Endothelial cell of umbilical vein (primary cell): Measurements from ENCODE around the gene SEMA4C. TPM values are rescaled to one million over a fixed set of nuclear protein-coding genes. Genes with fewer than 3 reads are reported as not detected.

Source experiments
- BruUV-seq: library from RNA; stranded (reverse); fragments of 400-500 nt; replicated peaks from 2 replicates; lab custom pipeline; 2021; lab: Mats Ljungman, UMichigan
- CTCF ChIA-PET: fragments of 300-600, 350-600 bp; sonication (Branson Sonifier 250); formaldehyde crosslinking; loops from one replicate; lab custom pipeline; 2021; ENCODE audit warnings: antibody characterized with exemption, inconsistent platforms; lab: Charles Lee
- POLR2A ChIA-PET: fragments of 300-600, 350-600 bp; sonication (Branson Sonifier 250); formaldehyde crosslinking; loops from one replicate; lab custom pipeline; 2021; ENCODE audit warnings: antibody characterized with exemption, inconsistent platforms; lab: Charles Lee
- DNase-seq: peaks from one replicate; pipeline ENCODE4 v3.0.0-alpha.2; 2011; ENCODE audit warnings: low read depth, low spot score
- FAIRE-seq: peaks from 2 replicates; lab custom pipeline; 2011; peaks lifted over from hg19 to GRCh38; lab: Jason Lieb, UNC
- H2AFZ ChIP-seq: 2 replicates; pipeline ENCODE4 v1.6.0; 2012; ENCODE audit warnings: low read depth, low read length, control low read depth, inconsistent platforms
- H3K27ac ChIP-seq: 2 replicates; pipeline ENCODE4 v1.5.1; 2011; ENCODE audit warnings: low read depth, mild to moderate bottlenecking, control low read depth, low read length, moderate library complexity; ENCODE audit not compliant: insufficient read depth
- H3K27me3 ChIP-seq, 2 experiments: 2 replicates each; pipeline versions ENCODE4 v1.6.0 to v1.6.1; 2011; ENCODE audit warnings: low read length in 2 of 2, mixed read lengths in 1 of 2; ENCODE audit not compliant: control insufficient read depth in 2 of 2, insufficient read depth in 2 of 2
- H3K36me3 ChIP-seq, 2 experiments: 2 replicates in 1 of 2; 3 replicates in 1 of 2; pipeline ENCODE4 v1.5.1; 2011; ENCODE audit warnings: low read length in 2 of 2, mild to moderate bottlenecking in 1 of 2, moderate library complexity in 1 of 2; ENCODE audit not compliant: control insufficient read depth in 2 of 2, insufficient read depth in 2 of 2; ENCODE audit errors: extremely low read depth in 1 of 2
- H3K4me1 ChIP-seq: 3 replicates; pipeline ENCODE4 v1.5.1; 2011; ENCODE audit warnings: mild to moderate bottlenecking, low read length; ENCODE audit not compliant: control insufficient read depth, insufficient read depth; ENCODE audit errors: extremely low read depth
- H3K4me2 ChIP-seq: 2 replicates; pipeline ENCODE4 v1.6.1; 2011; ENCODE audit warnings: low read length, control low read depth, mixed read lengths; ENCODE audit not compliant: insufficient read depth
- H3K4me3 ChIP-seq, 3 experiments: fragments of 200-600 bp in 1 of 3; sonication (generic), shearing (Covaris generic) in 1 of 3; replicated peaks in 1 of 3; 2 replicates each; pipeline ENCODE4 v1.5.1; 2011 to 2016; ENCODE audit warnings: control low read depth in 3 of 3, low read length in 3 of 3, mild to moderate bottlenecking in 2 of 3, inconsistent platforms in 1 of 3, low read depth in 1 of 3, moderate library complexity in 1 of 3; ENCODE audit not compliant: insufficient read depth in 1 of 3
- H3K79me2 ChIP-seq: 2 replicates; pipeline ENCODE4 v1.6.0; 2012; ENCODE audit warnings: low read length, inconsistent platforms; ENCODE audit not compliant: control insufficient read depth, insufficient read depth
- H3K9ac ChIP-seq: replicated peaks from 2 replicates; pipeline ENCODE3; 2011; ENCODE audit warnings: low read length, control low read depth; ENCODE audit not compliant: insufficient read depth; ENCODE audit errors: extremely low read depth
- H3K9me1 ChIP-seq: replicated peaks from 3 replicates; pipeline ENCODE4 v1.6.0; 2011; ENCODE audit warnings: mild to moderate bottlenecking, low read length; ENCODE audit not compliant: control insufficient read depth, insufficient read depth; ENCODE audit errors: extremely low read depth
- H3K9me3 ChIP-seq: replicated peaks from 2 replicates; pipeline ENCODE4 v1.5.1; 2012; ENCODE audit warnings: low read length, inconsistent platforms; ENCODE audit not compliant: control insufficient read depth, insufficient read depth
- H4K20me1 ChIP-seq: replicated peaks from 2 replicates; pipeline ENCODE3; 2011; ENCODE audit warnings: mild to moderate bottlenecking, low read length; ENCODE audit not compliant: control insufficient read depth, insufficient read depth; ENCODE audit errors: extremely low read depth
- CTCF ChIP-seq, 2 donors: IDR thresholded peaks; 1 replicate in 1 of 2; 2 replicates in 1 of 2; pipeline ENCODE4 v1.5.1; 2011; ENCODE audit warnings: low read length in 2 of 2, mild to moderate bottlenecking in 2 of 2, moderate library complexity in 2 of 2, control low read depth in 1 of 2, inconsistent platforms in 1 of 2, low read depth in 1 of 2; ENCODE audit not compliant: insufficient read depth in 1 of 2; ENCODE audit errors: extremely low read depth in 1 of 2
- GATA2 ChIP-seq: IDR thresholded peaks from 2 replicates; pipeline ENCODE4 v1.7.0; 2011; ENCODE audit warnings: low read depth, mild to moderate bottlenecking, moderate library complexity, mixed read lengths, low read length; ENCODE audit not compliant: insufficient read length, insufficient read depth
- JUN ChIP-seq: IDR thresholded peaks from 2 replicates; pipeline ENCODE4 v1.6.1; 2011; ENCODE audit warnings: borderline replicate concordance, low read depth; ENCODE audit not compliant: insufficient read length, insufficient read depth
- MYC ChIP-seq: IDR thresholded peaks from one replicate; pipeline ENCODE4 v1.6.1; 2011; ENCODE audit warnings: mild to moderate bottlenecking, low read depth, low read length
- dilution Hi-C: fragments of 300-500 bp; cut with MboI; formaldehyde crosslinking; loops from one replicate; pipeline ENCODE4 v1.15.0; 2019; ENCODE audit warnings: low sequenced_read_pairs; ENCODE audit not compliant: extremely low pct_ligation_motif_present
- intact Hi-C: fragments of 100-400 bp; cut with micrococcal nuclease; formaldehyde crosslinking; loops from one replicate; pipeline ENCODE4 v1.10.0; 2022
- polyA plus RNA-seq, 4 experiments: library from polyadenylated mRNA; depleted of rRNA in 3 of 4; stranded (reverse) in 3 of 4; unstranded in 1 of 4; fragments of >200 nt; gene quantifications; 2 replicates each; pipeline versions ENCODE4 v1.2.1 to v1.2.3, GENCODE V29; 2011 to 2012; ENCODE audit warnings: missing spikeins in 1 of 4
- total RNA-seq: library from RNA; stranded (reverse); gene quantifications from 2 replicates; pipeline ENCODE4 v1.2.3, GENCODE V29; 2021
- TF ChIP-seq, protein P1 (sequence below): IDR thresholded peaks from 2 replicates; pipeline ENCODE4 v1.6.1; 2011; ENCODE audit not compliant: insufficient read depth, insufficient read length

SEMA4C gene
- total and polyA plus RNA-seq, 2 donors (not counting 3 experiments of a cell fraction or from before 2014, with no cell fraction given), result 16.4 to 17.3 TPM

GRCh38 chr2:96874198-96874831, 4.4 kb upstream of the SEMA4C start:
- Histone ChIP-seq H3K4me1 (peaks cover 4% of the 10 kb centered on the region), H3K9ac (no peak overlapping the region), H3K27me3 (peaks cover 12 to 16% of the 10 kb centered on the region in 2 experiments), H3K79me2 (no peaks in the 10 kb centered on the region), H3K4me3 (no peak overlapping the region), H4K20me1 (no peaks in the 10 kb centered on the region), H3K4me2 (no peak overlapping the region), H2AFZ (no peak overlapping the region), H3K9me1 (no peaks in the 10 kb centered on the region), H3K9me3 (no peaks in the 10 kb centered on the region), H3K27ac (no peak overlapping the region), H3K36me3 (no peaks in the 10 kb centered on the region)
- FAIRE-seq (no peak), DNase-seq (no peak)
- dilution Hi-C loops, result no loop called here
- intact Hi-C loops, result no loop called here
- no peak for TF ChIP-seq CTCF (IDR thresholded peaks at IDR 0.05; ENCODE audit: extremely low read depth in 1 of 2, insufficient read depth in 1 of 2, low read depth in 1 of 2, low read length in 2 of 2)
- TF ChIP-seq GATA2, result no peak
- TF ChIP-seq, protein P1, sequence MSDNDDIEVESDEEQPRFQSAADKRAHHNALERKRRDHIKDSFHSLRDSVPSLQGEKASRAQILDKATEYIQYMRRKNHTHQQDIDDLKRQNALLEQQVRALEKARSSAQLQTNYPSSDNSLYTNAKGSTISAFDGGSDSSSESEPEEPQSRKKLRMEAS, result no peak
- no peak for TF ChIP-seq JUN
- TF ChIP-seq MYC, result no peak
- ChIA-PET POLR2A (interaction anchor here (0.5 kb wide), 1 partner anchor 253 kb away, joined by 3 read pairs; no protein-coding TSS in a partner anchor), CTCF (interaction anchor here (1.2 to 2.1 kb wide), 4 partner anchors 8 to 16 kb away, joined by 3 to 12 read pairs (median 3); partner anchors contain the start of gene ANKRD39)
- BruUV-seq, result no TSS peak
